MM.1S (cell line): Measurements from ENCODE around the gene COL27A1.

ENCODE experiments used
- DNase-seq: peaks from one replicate; pipeline ENCODE4 v3.0.0-alpha.2; 2015
- H2AFZ ChIP-seq: fragments of 300-600 bp; sonication (generic); 2 replicates; pipeline ENCODE4 v1.6.0; 2016; ENCODE audit warnings: antibody characterized with exemption, low read length
- H3F3A ChIP-seq: fragments of 300-600 bp; sonication (generic); 2 replicates; pipeline ENCODE4 v1.6.1; 2016; ENCODE audit warnings: mild to moderate bottlenecking, antibody characterized with exemption, low read length, moderate library complexity, mixed read lengths; ENCODE audit not compliant: insufficient read depth
- H3K27ac ChIP-seq: fragments of 300-600 bp; sonication (generic); 2 replicates; pipeline ENCODE4 v1.5.1; 2016; ENCODE audit warnings: mild to moderate bottlenecking, low read length
- H3K27me3 ChIP-seq: fragments of 300-600 bp; sonication (generic); replicated peaks from 2 replicates; pipeline ENCODE4 v1.6.0; 2016; ENCODE audit warnings: low read length; ENCODE audit not compliant: insufficient read depth
- H3K36me3 ChIP-seq: fragments of 300-600 bp; sonication (generic); replicated peaks from 2 replicates; pipeline ENCODE4 v1.6.1; 2016; ENCODE audit warnings: mild to moderate bottlenecking, low read length, mixed read lengths; ENCODE audit not compliant: insufficient read depth
- H3K4me1 ChIP-seq: fragments of 300-600 bp; sonication (generic); 2 replicates; pipeline ENCODE4 v1.6.1; 2016; ENCODE audit warnings: low read length, mixed read lengths
- H3K4me2 ChIP-seq: fragments of 300-600 bp; sonication (generic); 2 replicates; pipeline ENCODE4 v1.6.0; 2016; ENCODE audit warnings: low read depth, low read length
- H3K4me3 ChIP-seq: fragments of 300-600 bp; sonication (generic); 2 replicates; pipeline ENCODE4 v1.5.1; 2016; ENCODE audit warnings: low read length, mixed read lengths
- H3K79me2 ChIP-seq: fragments of 300-600 bp; sonication (generic); 2 replicates; pipeline ENCODE4 v1.6.1; 2016; ENCODE audit warnings: mixed run types, low read length, mixed read lengths
- H3K9ac ChIP-seq: fragments of 300-600 bp; sonication (generic); 2 replicates; pipeline ENCODE4 v1.6.1; 2016; ENCODE audit warnings: low read length, mixed read lengths
- H3K9me2 ChIP-seq: fragments of 300-600 bp; sonication (generic); replicated peaks from 2 replicates; pipeline ENCODE4 v1.6.1; 2016; ENCODE audit warnings: mild to moderate bottlenecking, low read length, mixed read lengths; ENCODE audit not compliant: insufficient read depth
- H3K9me3 ChIP-seq: fragments of 300-600 bp; sonication (generic); replicated peaks from 2 replicates; pipeline ENCODE4 v1.6.1; 2016; ENCODE audit warnings: mild to moderate bottlenecking, low read length, mixed read lengths; ENCODE audit not compliant: insufficient read depth
- H4K20me1 ChIP-seq: fragments of 300-600 bp; sonication (generic); 2 replicates; pipeline ENCODE4 v1.6.1; 2016; ENCODE audit warnings: mild to moderate bottlenecking, low read length, moderate library complexity, mixed read lengths; ENCODE audit not compliant: insufficient read depth
- CTCF ChIP-seq: fragments of 300-600 bp; sonication (generic); IDR thresholded peaks from 2 replicates; pipeline ENCODE4 v1.5.1; 2016; ENCODE audit warnings: antibody characterized with exemption, low read length, mixed read lengths
- EZH2 ChIP-seq: fragments of 300-600 bp; sonication (generic); optimal IDR thresholded peaks from 2 replicates; pipeline ENCODE3; 2017; ENCODE audit warnings: low read depth, mild to moderate bottlenecking, antibody characterized with exemption, low read length, mixed read lengths
- EZH2phosphoT487 ChIP-seq: fragments of 300-600 bp; sonication (generic); IDR thresholded peaks from 2 replicates; pipeline ENCODE4 v1.6.1; 2018; ENCODE audit warnings: antibody characterized with exemption, low read length

COL27A1 gene

GRCh38 chr9:114289106-114289505, 133.8 kb downstream of the COL27A1 start:
- Histone ChIP-seq H3K79me2 (no peaks in the 10 kb centered on the region), H2AFZ (no peak overlapping the region), H3K4me2 (no peak overlapping the region), H3K9me3 (no peaks in the 10 kb centered on the region), H3K36me3 (no peaks in the 10 kb centered on the region), H3K9ac (no peak overlapping the region), H3F3A (no peaks in the 10 kb centered on the region), H3K4me1 (no peaks in the 10 kb centered on the region), H4K20me1 (no peaks in the 10 kb centered on the region), H3K27me3 (no peaks in the 10 kb centered on the region), H3K4me3 (no peak overlapping the region), H3K9me2 (no peaks in the 10 kb centered on the region), H3K27ac (no peak overlapping the region)
- TF ChIP-seq EZH2phosphoT487 (no peak), EZH2 (no peak), CTCF (no peak)
- no peak for DNase-seq

- Histone ChIP-seq H3K36me3 (no peaks in the 10 kb centered on the region), H3K27ac (no peak overlapping the region), H2AFZ (no peak overlapping the region), H3K9ac (no peak overlapping the region), H3K4me3 (no peak overlapping the region), H3K4me1 (no peaks in the 10 kb centered on the region), H3K9me3 (no peaks in the 10 kb centered on the region), H3K79me2 (no peaks in the 10 kb centered on the region), H4K20me1 (no peaks in the 10 kb centered on the region), H3F3A (no peaks in the 10 kb centered on the region), H3K4me2 (no peak overlapping the region), H3K27me3 (no peaks in the 10 kb centered on the region), H3K9me2 (no peaks in the 10 kb centered on the region)
- DNase-seq: no peak
- TF ChIP-seq EZH2 (no peak), CTCF (no peak), EZH2phosphoT487 (no peak)
Measured at GRCh38 chr9:114289571-114290481, 134.5 kb downstream of the COL27A1 start.

- no peak for DNase-seq
- TF ChIP-seq CTCF: no peak
- TF ChIP-seq EZH2: no peak
- TF ChIP-seq EZH2phosphoT487: no peak
- Histone ChIP-seq H3K9me3 (no peaks in the 10 kb centered on the region), H3F3A (no peaks in the 10 kb centered on the region), H3K36me3 (no peaks in the 10 kb centered on the region), H2AFZ (no peak overlapping the region), H3K9me2 (no peaks in the 10 kb centered on the region), H4K20me1 (no peaks in the 10 kb centered on the region), H3K9ac (no peak overlapping the region), H3K27ac (no peak overlapping the region), H3K27me3 (no peaks in the 10 kb centered on the region), H3K79me2 (no peaks in the 10 kb centered on the region), H3K4me3 (no peak overlapping the region), H3K4me1 (no peaks in the 10 kb centered on the region), H3K4me2 (no peak overlapping the region)
Measured at GRCh38 chr9:114290561-114290986, 135.2 kb downstream of the COL27A1 start.
